Activated CD8-positive, alpha-beta memory T cell treated with anti-CD3 and anti-CD28 coated beads for 24 hours (primary cell): ENCODE measurements around the gene LPP.
A peak's percentile ranks its signal among the peaks of the same experiment; 100 is the strongest.

Experiments
- DNase-seq: peaks from one replicate; pipeline ENCODE4 v3.0.0-alpha.2; 2020

LPP gene

DNA sequence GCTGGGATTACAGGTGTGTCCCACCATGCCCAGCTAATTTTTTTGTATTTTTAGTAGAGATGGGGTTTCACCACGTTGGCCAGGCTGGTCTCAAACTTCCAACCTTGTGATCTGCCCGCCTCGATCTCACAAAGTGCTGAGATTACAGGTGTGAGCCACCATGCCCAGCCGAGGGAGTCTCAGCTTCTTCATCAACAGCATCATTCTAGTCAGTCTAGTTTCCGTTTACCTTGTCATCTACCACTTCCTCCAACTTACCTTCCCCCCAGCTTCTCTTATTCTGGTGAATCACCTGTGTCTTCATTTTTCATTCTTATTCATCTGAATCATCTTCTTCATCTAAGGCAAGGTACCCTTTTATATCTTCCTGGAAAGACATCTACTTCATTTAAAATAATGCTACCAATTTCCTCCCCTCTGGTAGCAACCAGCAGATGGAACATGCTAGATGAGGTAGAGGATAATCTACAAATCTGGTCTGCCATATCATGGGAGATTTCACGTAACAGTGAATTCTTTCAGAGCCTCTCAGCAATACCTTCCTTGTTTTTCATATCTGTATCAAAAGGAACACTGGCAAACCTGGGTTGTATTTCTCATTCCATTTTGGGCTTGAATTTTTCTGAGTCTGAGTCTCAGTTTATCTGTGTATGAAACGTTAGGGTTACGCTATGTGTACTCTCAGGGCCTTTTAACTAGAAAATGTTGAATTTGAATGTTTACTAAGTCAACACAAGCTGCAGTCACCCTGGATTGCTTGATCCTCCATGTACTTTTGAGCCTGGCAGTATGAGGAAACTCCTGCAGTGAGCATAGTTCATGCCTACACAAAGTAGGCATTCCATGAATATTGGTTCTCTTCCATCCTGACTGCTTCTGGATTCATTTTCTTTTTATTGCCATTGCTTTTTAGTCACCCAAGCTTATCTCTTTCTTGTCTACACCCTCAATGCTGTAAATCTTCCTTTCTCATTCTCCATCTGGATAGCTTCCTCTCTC lies 16.8 kb downstream of the LPP start:
- DNase-seq, result peak; percentile 76

DNA sequence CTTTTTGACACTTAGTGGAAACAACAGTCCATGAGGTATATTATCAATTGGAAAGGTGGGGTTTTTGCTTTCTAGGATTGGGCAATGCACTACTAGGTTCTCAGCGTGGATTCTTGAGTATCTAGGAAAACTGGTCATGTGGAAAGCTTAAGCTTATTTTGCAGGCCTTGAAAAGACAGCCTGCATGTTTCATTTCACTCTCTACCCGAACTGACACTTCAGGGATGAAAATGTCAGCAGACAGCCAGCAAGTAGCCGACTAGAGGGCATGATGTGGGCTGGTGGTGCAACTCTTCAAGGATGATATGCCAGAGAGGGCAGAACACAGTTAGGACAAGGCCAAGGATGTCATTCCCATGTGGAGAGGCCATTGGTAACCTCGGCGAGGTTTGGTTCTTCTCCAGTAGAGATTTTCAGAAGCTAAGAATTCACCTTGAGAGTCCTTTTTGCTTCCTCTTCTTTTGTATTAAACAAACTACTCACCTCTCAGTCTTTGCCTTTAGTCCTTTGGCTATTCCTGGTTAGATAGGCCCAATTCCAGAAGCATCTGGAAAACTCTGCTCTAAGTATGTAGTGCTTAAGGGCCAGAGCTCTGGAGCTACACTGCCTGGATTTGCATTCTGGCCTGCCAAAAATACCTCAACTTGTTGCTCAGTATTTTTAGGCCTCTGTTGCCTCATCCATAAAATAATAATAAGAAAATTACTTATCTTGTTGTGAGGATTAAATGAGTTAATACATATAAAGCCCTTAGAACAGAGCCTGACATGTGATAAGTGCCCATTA lies 17.9 kb downstream of the LPP start:
- no peak for DNase-seq

DNA sequence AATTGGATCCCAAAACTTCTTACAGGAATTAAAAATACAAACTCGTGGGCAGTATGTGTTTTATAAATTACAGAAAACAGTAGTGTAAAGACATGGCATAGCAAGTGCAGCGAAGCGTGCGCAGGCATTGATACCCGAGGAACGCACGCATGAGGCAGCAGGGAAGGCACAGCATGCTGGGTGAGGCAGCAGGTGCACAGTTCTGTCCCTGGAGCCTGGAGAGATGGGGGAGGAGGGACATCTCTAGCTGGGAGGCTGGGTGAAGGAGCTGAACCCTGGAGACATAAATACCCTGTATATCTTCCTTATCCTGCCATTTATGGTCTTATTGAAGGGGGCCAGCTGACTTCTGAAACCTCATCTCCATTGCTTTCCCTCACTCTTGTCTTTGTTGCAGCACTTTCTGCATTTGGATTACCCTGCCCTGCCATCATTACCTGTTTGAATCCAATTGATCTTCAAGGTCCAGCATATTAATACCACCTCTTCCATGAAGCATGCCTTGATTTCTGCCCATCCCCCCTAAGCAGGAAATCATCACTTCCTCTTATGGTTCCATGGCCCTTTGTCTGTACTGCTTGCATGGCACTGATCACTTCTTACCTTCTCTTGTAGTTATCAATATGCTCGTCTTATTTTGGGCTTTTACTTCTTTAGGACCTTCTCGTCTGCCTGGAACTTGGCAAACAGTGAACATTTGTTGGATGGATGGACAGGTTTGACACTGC lies 20.5 kb downstream of the LPP start:
- no peak for DNase-seq

DNA sequence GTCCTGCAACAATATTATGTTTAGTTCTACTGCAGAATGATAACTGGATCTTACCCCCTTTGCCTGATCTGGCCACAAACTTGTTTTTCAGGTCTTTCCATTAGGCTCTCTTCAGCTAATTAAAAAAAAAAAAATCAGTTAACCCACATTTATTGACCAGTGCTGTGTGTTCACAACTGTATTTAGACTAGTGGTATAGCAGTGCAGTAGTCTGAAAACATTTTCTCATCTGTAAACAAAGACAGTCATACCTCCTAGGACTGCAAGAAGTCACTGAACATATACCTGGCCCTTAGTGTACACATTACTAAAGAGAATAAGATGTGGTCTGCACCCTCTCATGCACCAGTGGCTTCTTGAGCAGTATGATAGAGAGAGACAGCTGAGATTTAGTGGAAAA lies 22.5 kb downstream of the LPP start:
- peak; percentile 38 for DNase-seq

DNA sequence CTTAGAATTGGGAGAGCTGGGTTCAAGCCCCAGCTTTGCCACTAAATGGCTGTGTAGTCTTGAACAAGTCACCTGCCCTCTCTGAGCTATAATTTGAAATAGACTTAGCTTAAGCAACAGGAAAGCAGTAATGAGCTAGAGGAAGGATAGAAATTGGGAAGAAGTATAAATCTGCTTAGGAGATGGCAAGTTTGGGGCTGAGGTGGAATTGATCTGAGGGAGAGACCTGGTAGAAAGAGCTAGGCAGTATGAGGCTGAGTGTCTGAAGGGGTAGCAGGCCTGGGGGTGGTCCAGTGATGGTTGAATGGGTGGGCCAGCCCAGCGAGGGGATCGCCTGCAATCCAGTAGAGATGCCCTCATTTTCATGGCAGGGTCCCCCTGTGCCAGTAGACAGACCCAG lies 22.9 kb downstream of the LPP start:
- DNase-seq, result no peak

DNA sequence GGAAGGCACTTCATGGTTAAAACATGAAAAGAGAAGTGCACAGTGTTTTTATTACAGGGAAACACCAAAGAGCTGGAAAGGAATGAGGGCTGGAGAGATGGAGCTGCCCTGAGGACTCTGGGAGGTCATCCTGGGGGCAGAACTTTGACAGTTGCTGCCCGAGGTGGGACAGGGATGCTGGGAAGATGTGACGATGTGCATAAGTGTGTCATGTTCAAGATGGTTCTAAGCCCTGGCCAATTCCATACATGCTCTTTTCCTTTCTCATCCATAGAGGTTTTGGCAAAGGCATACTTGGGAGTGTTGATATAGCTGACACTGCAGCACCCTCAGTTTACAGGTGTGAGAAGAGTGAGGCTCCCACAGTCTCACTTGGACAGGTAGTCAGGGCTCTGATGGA lies 23.8 kb downstream of the LPP start:
- no peak for DNase-seq

DNA sequence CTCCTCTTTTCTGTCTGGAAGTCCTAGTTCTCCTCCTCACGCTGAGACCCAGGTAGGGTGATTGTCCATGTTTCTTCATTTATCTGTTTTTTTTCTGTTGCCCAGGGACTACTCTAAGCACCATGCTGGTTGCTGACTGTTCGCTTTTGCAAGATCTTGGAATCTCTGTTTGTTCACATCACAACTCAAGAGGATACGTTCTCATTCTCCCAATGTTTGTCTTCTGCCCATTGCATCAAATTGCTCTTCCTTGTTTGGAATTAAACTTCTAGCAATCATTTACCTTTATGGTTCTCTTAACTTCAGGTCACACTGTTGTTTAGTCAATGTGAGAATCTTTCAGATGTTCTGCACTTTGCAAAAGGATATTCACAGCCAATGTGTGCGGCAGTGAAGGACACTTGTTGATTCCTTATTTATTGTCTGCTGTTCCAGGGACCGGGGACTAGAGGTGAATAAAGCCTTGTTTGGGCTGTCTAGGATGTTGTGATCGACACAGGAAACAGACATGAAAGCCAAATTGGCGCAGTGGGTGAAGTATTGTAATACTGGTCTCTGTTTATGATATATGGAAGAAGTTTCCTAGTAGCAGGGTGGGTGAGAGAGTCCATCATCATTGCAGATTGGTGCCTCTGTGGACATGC lies 24.5 kb downstream of the LPP start:
- peak; percentile 54 for DNase-seq

DNA sequence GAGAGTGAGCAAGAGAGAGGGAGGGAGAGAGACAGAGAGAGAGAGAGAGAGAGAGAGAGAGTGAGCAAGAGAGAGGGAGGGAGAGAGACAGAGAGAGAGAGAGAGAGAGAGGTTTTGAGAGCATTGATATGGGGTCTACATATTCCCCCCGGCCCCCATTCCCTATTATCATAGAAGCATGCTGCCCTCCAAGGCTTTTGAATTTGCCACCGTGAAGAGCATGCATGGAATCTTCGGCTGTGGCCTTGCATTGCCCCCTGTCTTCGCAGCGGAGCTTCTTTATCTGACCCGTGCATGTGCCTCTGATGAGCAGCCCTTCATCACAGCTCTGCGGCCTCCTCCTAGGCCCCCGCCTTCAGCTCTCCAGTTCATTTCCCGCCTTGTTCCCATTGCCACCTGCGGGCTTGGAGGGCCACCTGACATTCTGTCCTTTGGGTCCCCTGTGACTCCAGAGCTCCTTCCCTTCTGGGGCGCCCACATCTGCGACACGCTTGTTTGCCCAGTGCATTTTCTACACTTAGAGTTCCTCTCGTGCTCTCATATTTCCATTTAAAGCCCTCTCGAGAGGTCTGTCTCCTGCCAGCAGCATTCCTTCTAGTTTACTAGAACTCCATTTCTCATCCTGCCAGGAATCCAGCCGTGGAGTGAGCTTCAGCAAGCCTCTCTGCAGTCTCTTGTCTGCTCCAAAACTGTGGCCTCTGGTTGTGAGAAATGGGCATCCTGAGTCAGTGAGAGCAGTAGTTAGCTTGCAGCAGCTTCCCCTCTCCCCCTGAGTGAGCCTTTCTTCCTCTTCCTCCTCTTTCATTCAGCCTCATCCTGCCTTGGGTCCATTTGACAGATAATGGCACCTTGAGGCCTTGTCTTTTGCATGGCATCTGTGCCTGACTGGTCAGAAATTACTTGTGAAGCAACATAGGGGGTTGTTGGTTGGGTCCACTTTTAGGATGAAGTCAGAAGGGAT lies 25.3 kb downstream of the LPP start:
- peak; percentile 51 for DNase-seq

DNA sequence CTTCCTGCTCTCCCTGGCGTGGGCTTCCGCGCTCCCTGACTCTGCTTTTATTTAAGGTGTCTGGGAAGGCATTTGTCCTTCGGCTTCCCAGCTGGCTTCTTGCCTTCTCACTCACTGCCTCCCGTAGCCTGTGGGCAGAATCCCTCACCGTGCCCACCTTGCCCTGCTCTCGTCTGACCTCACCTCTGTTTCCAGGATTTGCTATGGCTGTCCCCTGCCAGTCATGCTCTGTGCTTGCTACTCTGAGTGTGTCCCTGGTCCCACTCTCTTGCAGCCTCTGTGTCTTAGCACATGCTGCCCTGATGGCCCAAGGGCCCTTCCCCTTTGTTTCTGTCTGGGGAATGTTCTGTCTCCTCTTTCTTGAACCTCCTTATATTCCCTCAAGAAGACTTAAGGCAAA lies 26.2 kb downstream of the LPP start:
- no peak for DNase-seq

DNA sequence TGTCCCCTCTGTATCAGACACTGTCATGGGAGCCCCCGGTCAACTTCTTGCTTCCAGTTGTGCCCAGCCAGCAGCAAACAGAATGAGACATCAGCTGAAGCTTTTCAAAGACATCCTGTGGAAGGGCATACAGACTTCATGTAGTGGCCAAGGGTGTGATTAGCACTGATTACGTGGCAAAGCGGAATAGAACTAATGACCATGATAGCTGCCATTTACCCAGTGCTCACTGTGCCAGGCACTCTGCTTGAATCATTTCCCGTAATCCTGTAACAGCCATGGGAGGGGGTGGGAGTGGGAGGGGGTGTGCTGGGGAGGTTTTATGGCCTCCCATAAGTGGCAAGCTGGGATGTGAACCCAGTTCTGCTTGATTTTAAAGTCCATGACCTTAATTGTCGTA lies 29.5 kb downstream of the LPP start:
- no peak for DNase-seq

DNA sequence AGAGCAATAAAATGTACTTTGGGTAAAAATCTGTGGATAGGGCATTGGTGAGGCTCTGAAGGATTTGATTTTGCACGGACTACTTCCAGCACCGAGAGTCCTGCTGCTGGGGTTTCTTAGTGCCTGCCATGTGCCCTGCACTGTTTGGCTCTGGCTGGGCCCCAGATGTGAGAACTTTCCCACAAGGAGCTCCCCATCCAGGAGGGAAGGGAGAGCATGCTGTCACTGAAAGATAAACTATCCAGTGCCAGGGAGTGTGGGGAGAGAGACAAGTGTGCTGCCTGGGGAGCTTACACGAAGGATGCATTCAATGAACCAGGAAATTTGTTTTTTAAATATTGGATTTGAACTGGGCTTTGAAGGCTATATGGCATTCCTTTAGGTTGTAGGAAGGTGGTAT lies 30.2 kb downstream of the LPP start:
- no peak for DNase-seq

DNA sequence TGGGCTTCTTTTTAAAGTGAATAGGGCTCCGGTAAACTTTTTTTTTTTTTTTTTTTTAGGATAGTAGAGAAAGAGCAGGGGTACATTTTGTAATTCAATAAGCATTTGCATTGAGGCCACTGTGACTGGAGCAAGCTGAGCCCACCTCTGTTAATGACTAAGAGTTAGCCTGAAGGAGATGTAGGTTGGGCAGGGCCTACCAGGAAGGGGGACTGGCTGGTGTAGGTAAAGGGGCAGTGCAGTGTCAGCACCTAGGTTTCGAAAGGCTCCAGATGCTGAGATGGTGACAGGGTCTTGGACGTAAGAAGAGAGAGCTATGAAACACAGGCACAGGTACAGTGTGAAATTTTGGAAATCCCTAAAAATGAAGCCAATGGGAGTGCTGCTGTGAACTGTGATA lies 30.7 kb downstream of the LPP start:
- DNase-seq, result no peak

DNA sequence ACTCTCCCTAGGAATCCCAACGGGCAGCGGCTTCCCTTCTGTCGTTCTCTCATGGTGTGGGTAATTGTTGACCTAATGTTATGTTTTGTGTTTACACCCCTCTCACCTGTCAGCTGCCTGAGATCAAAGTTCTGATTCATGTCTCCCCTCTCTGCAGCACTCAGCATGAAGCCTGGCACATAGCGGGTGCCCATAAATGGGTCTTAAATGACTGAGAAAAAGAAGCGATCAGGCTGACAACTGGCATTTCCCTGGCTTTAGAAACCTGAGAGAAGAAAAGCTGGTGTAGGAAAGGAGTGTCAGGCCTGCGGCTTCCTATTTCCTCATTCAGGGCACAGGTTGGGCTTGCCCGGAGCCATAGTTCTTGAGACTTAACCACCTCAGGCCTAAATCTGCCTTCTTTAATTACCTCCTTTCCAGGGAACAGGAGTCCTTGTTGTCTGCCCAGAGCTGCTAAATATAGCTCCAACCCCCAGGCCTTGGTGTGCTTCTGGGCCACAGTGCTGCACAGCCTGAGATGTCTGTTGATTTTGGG lies 31.8 kb downstream of the LPP start:
- DNase-seq, result no peak

DNA sequence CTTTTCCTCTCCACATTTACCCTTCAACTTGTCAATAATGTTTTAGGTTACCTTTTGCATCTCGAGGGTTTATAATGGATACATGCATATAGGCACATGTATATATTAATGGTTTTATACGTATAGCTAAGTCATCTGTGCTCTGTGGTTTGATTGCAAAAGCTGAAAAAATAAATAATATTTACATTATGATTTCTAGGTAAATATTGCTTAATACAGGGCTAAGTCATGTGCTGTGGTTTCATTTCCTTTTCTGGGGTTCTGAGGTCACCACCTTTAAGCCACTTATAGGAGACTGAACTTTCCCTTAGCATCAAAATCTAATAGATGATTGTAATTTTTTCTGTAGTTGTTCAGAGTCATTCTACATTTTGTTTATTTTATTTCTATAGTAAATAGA lies 33.1 kb downstream of the LPP start:
- DNase-seq, result no peak

DNA sequence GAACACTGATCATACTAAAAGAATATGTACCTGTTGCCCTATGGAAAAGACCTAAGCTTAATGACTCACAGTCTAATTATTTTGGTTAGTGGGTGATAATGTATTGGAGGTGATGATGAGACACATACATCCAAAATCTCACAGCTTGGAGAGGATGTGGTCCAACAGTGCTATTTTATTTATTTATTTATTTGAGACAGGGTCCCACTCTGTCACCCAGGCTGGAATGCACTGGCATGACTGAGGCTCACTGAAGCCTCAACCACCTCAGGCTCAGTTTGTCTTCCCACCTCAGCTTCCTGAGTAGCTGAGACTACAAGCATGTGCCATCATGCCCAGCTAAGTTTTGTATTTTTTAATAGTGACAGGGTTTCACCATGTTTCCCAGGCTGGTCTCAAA lies 35.0 kb downstream of the LPP start:
- DNase-seq, result no peak

DNA sequence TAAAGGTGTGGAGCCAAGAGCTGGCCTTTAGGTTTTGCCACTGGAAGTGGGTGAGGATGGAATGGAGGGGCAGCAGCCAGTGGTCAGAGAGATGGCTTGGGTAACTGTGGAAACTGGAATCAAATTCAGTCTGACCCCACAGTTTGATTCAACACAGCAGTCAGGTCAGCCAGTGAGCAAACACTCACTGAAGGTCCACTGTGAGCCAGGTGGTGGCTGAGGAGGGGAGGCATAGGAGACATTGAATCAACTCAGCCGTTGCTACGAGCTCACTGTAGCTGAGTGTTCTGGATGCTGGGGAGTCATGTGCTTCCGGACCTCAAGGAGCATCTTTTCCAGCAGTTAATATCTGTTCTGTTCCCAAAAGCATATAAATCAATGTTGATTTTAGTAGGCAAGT lies 37.5 kb downstream of the LPP start:
- no peak for DNase-seq

DNA sequence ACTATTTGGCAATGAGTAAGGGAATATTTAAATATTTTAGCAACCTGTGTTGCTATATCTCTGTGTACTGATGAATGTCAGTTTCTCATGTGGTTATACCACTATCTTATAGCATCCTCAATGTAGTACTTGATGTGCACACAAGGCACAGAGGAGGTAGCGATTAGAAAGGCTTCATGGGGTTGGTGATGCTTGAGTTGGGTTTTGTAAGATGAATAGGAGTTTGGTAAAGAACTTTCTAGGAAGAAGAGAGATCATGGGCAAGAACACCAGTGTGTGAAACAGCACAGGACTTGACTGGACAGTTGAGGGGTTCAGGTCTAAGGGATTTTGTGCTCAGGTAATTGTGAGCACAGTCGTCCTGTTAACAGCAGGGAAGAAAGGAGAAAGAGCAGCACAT lies 38.1 kb downstream of the LPP start:
- DNase-seq, result no peak

DNA sequence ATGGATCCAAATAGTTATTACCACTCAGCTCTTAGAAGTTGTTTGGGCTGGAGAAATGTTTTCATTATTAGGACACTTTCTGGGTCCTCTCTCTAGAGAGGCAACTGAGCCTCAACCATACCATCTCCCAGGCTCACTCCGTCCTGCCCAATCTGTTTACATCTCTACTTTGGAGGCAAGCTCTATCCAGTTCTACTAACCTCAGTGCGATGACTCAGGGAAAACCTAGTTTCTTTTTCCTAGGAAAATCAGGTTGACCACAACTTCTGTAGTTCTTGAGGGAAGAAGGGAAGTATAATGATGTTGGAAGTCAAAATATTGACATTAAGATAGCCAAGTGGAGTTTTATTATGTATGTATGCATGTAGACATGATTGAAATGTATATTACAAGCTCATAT lies 40.4 kb downstream of the LPP start:
- no peak for DNase-seq

DNA sequence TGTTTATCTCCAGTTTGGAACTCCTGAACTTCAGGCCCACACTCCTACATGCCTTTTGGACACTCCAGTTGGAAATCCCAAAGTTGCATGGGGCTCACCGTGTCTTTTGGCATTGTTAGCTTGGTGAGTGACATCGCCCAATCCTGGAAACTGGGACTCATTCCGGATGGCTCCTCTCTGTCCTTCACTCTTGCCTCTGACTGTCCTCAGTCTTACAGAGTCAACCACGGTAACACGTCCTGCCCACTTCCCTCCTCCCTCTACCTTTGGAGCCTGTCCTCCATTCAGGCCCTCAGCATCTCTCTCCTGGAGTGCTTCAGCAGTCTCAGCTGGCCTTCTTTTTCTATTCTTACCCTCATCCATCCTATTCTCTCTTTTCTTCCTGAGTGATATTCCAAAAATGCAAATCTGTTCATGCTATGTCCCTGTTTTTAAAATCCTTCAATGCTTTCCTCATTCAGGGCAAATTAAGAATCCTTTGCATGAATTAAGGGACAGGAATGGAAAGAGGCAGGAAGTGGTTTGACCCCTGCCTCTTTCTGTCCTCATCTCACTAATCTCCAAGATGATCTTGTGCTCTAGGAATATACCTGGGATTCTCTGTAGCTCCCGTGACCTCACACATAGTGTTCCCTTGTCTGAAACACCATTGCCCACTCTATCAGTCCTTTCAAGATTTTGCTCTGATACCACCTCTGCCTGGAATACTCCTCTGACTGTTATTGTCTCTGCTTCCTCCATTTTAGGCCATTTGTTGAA lies 42.5 kb downstream of the LPP start:
- DNase-seq, result no peak

DNA sequence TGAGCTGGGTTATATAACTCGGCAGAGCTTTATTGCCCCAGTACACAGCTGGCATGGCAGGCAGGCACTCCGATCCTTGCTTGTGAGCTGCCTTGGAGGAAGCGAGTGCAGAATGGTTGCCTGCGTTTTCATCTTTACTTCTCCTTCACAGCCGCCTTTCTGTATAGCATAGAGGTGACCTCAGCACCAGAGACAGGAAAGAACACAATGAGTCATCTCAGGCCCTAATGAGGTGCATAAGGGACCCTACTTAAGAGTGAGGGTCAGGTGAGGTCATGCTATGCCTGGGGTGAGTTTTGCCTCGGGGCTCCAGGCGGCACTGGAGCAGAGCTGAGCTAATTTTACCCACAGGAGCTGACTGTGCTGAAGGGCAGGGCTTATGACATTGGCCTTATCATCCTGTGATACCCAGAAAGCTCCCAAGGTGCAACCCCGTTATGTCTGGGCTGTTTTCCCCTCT lies 43.5 kb downstream of the LPP start:
- DNase-seq, result no peak

DNA sequence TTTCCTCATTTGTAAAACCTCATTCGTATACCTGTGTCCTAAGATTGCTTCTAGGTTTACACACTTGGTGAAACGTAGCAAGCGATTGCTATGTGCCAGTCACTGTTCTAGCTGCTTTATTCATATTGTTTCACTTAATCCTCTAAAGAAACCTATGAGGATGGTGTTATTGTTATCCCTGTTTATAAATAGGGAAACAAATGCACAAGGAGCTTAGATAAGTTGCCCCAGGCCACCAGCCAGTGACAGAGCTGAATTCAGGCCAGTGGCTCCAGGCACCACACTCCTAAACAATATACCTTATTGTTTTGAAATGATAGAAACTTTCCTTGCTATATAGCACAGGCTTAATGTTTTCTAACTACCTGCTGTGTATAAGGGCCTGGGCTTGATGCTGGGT lies 44.0 kb downstream of the LPP start:
- no peak for DNase-seq
